Thoracic aorta (tissue), 2 donors: ENCODE data around the gene ZDHHC7. TPM values are rescaled to one million over a fixed set of nuclear protein-coding genes. Genes with fewer than 3 reads are reported as not detected.

Experiments
- ATAC-seq: fragments of 150-250 bp; one replicate; pipeline ENCODE4 v1.8.0; 2017; ENCODE audit warnings: low read depth; ENCODE audit not compliant: insufficient number of reproducible peaks, low FRiP score
- DNase-seq: peaks from one replicate; pipeline ENCODE4 v3.0.0-alpha.2; 2020; ENCODE audit warnings: low spot score
- H3K27ac ChIP-seq, 2 donors: fragments of 200-600 bp; sonication (generic); 1 replicate in 1 of 2; 2 replicates in 1 of 2; pipeline ENCODE4 v1.5.1; 2016; ENCODE audit warnings: mild to moderate bottlenecking in 2 of 2, moderate library complexity in 2 of 2
- H3K27me3 ChIP-seq: fragments of 200-600 bp; sonication (generic); replicated peaks from 2 replicates; pipeline ENCODE4 v1.6.0; 2016; ENCODE audit warnings: mild to moderate bottlenecking; ENCODE audit not compliant: insufficient read depth
- H3K36me3 ChIP-seq: fragments of 200-600 bp; sonication (generic); one replicate; pipeline ENCODE4 v1.5.1; 2016
- H3K4me1 ChIP-seq, 2 donors: fragments of 200-600 bp; sonication (generic); 1 replicate in 1 of 2; 2 replicates in 1 of 2; pipeline versions ENCODE4 v1.5.1 to v1.6.0; 2016; ENCODE audit warnings: low read depth in 2 of 2, mild to moderate bottlenecking in 1 of 2; ENCODE audit not compliant: control insufficient read depth in 1 of 2
- H3K4me3 ChIP-seq: fragments of 200-600 bp; sonication (generic); 2 replicates; pipeline ENCODE4 v1.5.1; 2016; ENCODE audit warnings: mild to moderate bottlenecking
- H3K9me3 ChIP-seq: fragments of 200-600 bp; sonication (generic); 2 replicates; pipeline ENCODE4 v1.5.1; 2016
- total RNA-seq, 2 donors: library from RNA; depleted of rRNA; stranded (reverse); fragments of >200 nt; gene quantifications; one replicate each; pipeline versions ENCODE4 v1.1.0 to v1.2.3, GENCODE V29; 2016
- TF ChIP-seq, protein P1 (sequence below): fragments of 200-600 bp; sonication (generic); IDR thresholded peaks from one replicate; pipeline ENCODE4 v1.5.1; 2019; ENCODE audit warnings: antibody characterized with exemption

ZDHHC7 gene, protein sequence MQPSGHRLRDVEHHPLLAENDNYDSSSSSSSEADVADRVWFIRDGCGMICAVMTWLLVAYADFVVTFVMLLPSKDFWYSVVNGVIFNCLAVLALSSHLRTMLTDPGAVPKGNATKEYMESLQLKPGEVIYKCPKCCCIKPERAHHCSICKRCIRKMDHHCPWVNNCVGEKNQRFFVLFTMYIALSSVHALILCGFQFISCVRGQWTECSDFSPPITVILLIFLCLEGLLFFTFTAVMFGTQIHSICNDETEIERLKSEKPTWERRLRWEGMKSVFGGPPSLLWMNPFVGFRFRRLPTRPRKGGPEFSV
- total RNA-seq = 10 to 100 TPM; 63.7 to 80.8 TPM

- Histone ChIP-seq H3K9me3 (no peaks in the 10 kb centered on the region), H3K4me1 (peaks cover 28 to 48% of the 10 kb centered on the region in 2 donors), H3K27ac (peak within 1 kb of the TSS; percentile 86 to 91), H3K4me3 (peak within 1 kb of the TSS; percentile 91), H3K27me3 (no peaks in the 10 kb centered on the region), H3K36me3 (no peaks in the 10 kb centered on the region)
- TF ChIP-seq, protein P1, sequence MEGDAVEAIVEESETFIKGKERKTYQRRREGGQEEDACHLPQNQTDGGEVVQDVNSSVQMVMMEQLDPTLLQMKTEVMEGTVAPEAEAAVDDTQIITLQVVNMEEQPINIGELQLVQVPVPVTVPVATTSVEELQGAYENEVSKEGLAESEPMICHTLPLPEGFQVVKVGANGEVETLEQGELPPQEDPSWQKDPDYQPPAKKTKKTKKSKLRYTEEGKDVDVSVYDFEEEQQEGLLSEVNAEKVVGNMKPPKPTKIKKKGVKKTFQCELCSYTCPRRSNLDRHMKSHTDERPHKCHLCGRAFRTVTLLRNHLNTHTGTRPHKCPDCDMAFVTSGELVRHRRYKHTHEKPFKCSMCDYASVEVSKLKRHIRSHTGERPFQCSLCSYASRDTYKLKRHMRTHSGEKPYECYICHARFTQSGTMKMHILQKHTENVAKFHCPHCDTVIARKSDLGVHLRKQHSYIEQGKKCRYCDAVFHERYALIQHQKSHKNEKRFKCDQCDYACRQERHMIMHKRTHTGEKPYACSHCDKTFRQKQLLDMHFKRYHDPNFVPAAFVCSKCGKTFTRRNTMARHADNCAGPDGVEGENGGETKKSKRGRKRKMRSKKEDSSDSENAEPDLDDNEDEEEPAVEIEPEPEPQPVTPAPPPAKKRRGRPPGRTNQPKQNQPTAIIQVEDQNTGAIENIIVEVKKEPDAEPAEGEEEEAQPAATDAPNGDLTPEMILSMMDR = no peak
- ATAC-seq (peak; percentile 86), DNase-seq (peak; percentile 43)
Measured at GRCh38 chr16:85010931-85011845, at the start of gene ZDHHC7. TSS of gene ZDHHC7 (minus strand) at chr16:85011535. CDS start at chr16:84990618, 20,917 bp downstream.

DNA sequence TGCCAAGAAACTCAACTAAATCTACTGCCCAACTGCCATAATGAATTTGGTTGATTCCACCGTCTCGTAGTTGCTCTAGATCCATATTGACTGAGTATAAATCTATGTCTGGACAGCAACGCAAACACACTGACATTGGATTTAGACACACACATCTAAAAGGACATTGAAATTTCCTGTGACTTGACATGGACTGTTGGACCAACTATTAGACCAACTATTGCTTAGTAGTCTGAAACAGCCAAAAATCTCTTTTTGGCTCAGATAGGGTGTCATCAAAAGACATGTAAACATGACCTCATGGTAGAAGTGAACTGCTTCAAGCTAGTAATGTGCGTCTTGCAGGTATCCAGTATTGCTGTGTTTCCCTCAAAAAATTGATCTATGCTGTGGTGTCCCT, 47.6 kb upstream of the ZDHHC7 start:
- Histone ChIP-seq H3K36me3 (no peaks in the 10 kb centered on the region), H3K4me3 (no peak overlapping the region), H3K27me3 (no peaks in the 10 kb centered on the region), H3K27ac (no peak overlapping the region), H3K4me1 (peaks cover 10 to 18% of the 10 kb centered on the region in 2 donors), H3K9me3 (no peaks in the 10 kb centered on the region)
- ATAC-seq (no peak), DNase-seq (no peak)
- TF ChIP-seq, protein P1 = no peak

- Histone ChIP-seq H3K4me1 (peaks cover 10 to 18% of the 10 kb centered on the region in 2 donors), H3K27me3 (no peaks in the 10 kb centered on the region), H3K9me3 (no peaks in the 10 kb centered on the region), H3K27ac (no peak overlapping the region), H3K4me3 (no peak overlapping the region), H3K36me3 (no peaks in the 10 kb centered on the region)
- DNase-seq (no peak), ATAC-seq (no peak)
- TF ChIP-seq, protein P1 = no peak
Measured at GRCh38 chr16:85057948-85058347, 46.6 kb upstream of the ZDHHC7 start.

DNA sequence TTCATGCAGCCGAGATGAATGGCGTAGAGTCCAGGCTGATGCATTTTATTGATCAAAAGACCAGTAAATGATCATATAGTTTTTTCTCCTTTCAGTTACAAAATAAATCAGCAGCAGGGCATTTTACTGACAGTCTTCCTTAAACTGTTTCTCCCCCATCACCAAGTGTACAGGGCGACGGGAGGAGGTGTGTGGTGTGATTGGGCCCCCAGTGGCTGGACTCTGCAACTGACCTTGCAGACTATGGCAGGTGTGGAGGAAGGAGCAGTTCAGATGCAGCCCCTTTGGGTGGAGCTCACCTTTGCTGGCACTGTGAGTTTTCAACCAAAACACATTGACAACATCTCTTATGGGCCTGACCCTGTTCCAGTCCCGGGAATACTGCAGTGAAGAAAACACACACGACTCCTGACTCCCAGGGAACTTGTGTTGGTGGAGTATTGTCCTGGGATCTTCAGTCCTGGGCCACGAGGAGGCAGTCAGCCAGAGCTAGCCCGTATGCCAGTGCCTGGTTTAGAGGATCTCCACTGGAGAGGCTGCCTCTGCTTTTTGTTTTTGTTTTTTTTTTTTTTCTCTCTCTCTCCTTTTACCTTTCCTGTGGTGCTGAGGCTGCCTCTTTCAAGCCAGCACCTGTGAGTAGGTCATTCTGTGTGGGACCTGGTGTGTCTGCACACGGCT, 46.0 kb upstream of the ZDHHC7 start:
- Histone ChIP-seq H3K27me3 (no peaks in the 10 kb centered on the region), H3K36me3 (no peaks in the 10 kb centered on the region), H3K4me1 (peaks cover 10 to 18% of the 10 kb centered on the region in 2 donors), H3K9me3 (no peaks in the 10 kb centered on the region), H3K27ac (no peak overlapping the region), H3K4me3 (no peak overlapping the region)
- ATAC-seq = no peak
- no peak for DNase-seq
- TF ChIP-seq, protein P1 = no peak
